Stomach (tissue), 9 donors: ENCODE data around the gene GJB4. TPM values are rescaled to one million over a fixed set of nuclear protein-coding genes. Genes with fewer than 3 reads are reported as not detected.
"Not testable (repeated sequence)": the region's sequence is repeated elsewhere in the genome, so short reads cannot be mapped to it uniquely, and the experiment has no call there.

ENCODE experiments used
- DNase-seq, 2 donors: peaks; one replicate each; pipeline versions ENCODE4 v3.0.0 to v3.0.0-alpha.2; 2013 to 2019
- H3K27ac ChIP-seq, 5 donors: fragments of 200-600 bp in 4 of 5; sonication (generic) in 4 of 5; one replicate each; pipeline ENCODE4 v1.5.1; 2013 to 2019; ENCODE audit warnings: mild to moderate bottlenecking in 1 of 5, moderate library complexity in 1 of 5
- H3K27me3 ChIP-seq, 3 donors: fragments of 200-600 bp; sonication (generic); one replicate each; pipeline ENCODE4 v1.5.1; 2017 to 2019; ENCODE audit warnings: mixed run types in 1 of 3
- H3K36me3 ChIP-seq, 4 donors: fragments of 200-600 bp; sonication (generic); 1 replicate in 3 of 4; 2 replicates in 1 of 4; pipeline ENCODE4 v1.5.1; 2016 to 2019
- H3K4me1 ChIP-seq, 4 donors: fragments of 200-600 bp; sonication (generic); one replicate each; pipeline ENCODE4 v1.5.1; 2016 to 2019
- H3K4me3 ChIP-seq, 4 donors: fragments of 200-600 bp; sonication (generic) in 3 of 4; one replicate each; pipeline ENCODE4 v1.5.1; 2016 to 2019; ENCODE audit warnings: mild to moderate bottlenecking in 1 of 4
- H3K9me3 ChIP-seq, 4 donors: fragments of 200-600 bp; sonication (generic); one replicate each; pipeline ENCODE4 v1.5.1; 2016 to 2019
- EP300 ChIP-seq: sonication (generic); formaldehyde crosslinking; IDR thresholded peaks from one replicate; pipeline ENCODE4 v1.6.1; 2017; ENCODE audit warnings: antibody characterized with exemption
- POLR2A ChIP-seq, 4 donors: fragments of 450-650 bp; IDR thresholded peaks; one replicate each; pipeline ENCODE4 v1.6.1; 2016; ENCODE audit warnings: antibody characterized with exemption in 4 of 4, control low read depth in 2 of 4, mild to moderate bottlenecking in 1 of 4, moderate library complexity in 1 of 4
- POLR2AphosphoS5 ChIP-seq, 3 donors: sonication (generic); formaldehyde crosslinking; IDR thresholded peaks; one replicate each; pipeline ENCODE4 v1.6.1; 2016; ENCODE audit warnings: antibody characterized with exemption in 3 of 3
- WGBS, 5 donors: extraction: QIAGEN DNeasy Blood & Tissue Kit in 3 of 5; methylation state at CpG; one replicate each; pipeline versions ENCODE4 v1.1.5 to v1.1.7; 2013 to 2018; 5-methylcytosine and 5-hydroxymethylcytosine counted together
- intact Hi-C: fragments of 100-400 bp; cut with DNase I; formaldehyde crosslinking; loops from one replicate; pipeline ENCODE4 v1.15.1; 2023; ENCODE audit warnings: low total_unique reads
- polyA plus RNA-seq, 3 donors: library from polyadenylated mRNA; stranded (reverse); fragments of 200-250 nt; gene quantifications; one replicate each; pipeline ENCODE4 v1.2.3, GENCODE V29; 2013
- total RNA-seq, 5 donors: library from RNA; depleted of rRNA; stranded (reverse); fragments of >200 nt; gene quantifications; one replicate each; pipeline versions ENCODE4 v1.1.0 to v1.2.3, GENCODE V29; 2014 to 2016
- TF ChIP-seq, protein P1 (sequence below), 7 experiments: fragments of 450-650 bp in 4 of 7; fragments of 200-600 bp in 3 of 7; sonication (generic) in 3 of 7; IDR thresholded peaks; one replicate each; pipeline ENCODE4 v1.5.1; 2016 to 2019; ENCODE audit warnings: antibody characterized with exemption in 7 of 7, control low read depth in 2 of 7, mild to moderate bottlenecking in 1 of 7
- donor health status: healthy with polysubstance abuse.
- donor health status: Bipolar disorder and iron deficiency.
- donor health status: healthy.

The GJB4 gene
- total and polyA plus RNA-seq, 8 donors, result 0.06 to 1.2 (median 0.18) TPM; not detected in 5

DNA sequence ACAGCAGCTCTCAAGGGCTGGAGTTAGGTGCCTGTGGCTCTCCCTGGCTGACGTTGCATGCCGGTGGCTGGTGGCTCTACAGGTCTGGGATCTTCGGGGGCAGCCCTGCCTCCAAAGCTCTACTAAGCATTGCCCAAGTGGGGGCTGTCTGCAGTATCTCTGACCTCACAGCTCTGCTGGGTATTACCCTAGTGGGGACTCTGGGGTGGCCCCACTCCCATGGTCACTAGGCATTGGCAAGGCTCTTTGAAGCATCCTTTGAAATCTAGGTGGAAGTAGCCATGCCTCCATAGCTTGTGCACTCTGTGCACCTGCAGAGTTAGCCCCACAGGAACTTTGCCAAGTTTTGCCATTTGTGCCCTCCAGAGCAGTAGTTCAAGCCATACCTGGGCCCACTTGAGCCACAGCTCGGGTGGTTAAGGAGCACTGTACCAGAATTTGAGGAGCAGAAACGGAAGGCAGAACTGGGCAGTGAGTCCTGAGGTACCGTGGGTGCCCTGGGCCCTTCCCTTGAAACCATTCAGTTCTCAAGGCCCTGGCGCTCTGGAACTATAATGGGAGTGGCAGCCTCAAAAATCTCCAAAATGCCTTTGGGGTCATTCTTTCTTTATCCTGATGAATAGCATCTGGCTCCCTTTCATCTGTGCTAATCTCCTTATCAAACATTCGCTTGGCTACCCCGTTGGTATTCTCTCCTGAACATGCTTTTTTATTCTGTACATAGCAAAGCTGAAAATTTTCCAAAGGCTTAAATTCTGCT is 48.7 kb downstream of the GJB4 start:
- H3K4me3 ChIP-seq, result no peak overlapping the region
- 76 to 82% (median 79%) methylated on average over 9 of the region's 9 CpGs for WGBS, 5 donors
- H3K9me3 ChIP-seq, result peaks cover 0 to 7% (median 0%) of the 10 kb centered on the region in 4 donors
- no peak for DNase-seq
- intact Hi-C loops, result no loop called here
- H3K4me1 ChIP-seq, result no peaks in the 10 kb centered on the region
- no peaks in the 10 kb centered on the region for H3K27me3 ChIP-seq
- TF ChIP-seq, protein P1, sequence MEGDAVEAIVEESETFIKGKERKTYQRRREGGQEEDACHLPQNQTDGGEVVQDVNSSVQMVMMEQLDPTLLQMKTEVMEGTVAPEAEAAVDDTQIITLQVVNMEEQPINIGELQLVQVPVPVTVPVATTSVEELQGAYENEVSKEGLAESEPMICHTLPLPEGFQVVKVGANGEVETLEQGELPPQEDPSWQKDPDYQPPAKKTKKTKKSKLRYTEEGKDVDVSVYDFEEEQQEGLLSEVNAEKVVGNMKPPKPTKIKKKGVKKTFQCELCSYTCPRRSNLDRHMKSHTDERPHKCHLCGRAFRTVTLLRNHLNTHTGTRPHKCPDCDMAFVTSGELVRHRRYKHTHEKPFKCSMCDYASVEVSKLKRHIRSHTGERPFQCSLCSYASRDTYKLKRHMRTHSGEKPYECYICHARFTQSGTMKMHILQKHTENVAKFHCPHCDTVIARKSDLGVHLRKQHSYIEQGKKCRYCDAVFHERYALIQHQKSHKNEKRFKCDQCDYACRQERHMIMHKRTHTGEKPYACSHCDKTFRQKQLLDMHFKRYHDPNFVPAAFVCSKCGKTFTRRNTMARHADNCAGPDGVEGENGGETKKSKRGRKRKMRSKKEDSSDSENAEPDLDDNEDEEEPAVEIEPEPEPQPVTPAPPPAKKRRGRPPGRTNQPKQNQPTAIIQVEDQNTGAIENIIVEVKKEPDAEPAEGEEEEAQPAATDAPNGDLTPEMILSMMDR (IDR thresholded peaks at IDR 0.05), result no peak
- TF ChIP-seq EP300 (no peak), POLR2A (IDR thresholded peaks at IDR 0.05) (no peak), POLR2AphosphoS5 (IDR thresholded peaks at IDR 0.05) (no peak)
- H3K27ac ChIP-seq, result no peak overlapping the region
- H3K36me3 ChIP-seq, result no peaks in the 10 kb centered on the region

DNA sequence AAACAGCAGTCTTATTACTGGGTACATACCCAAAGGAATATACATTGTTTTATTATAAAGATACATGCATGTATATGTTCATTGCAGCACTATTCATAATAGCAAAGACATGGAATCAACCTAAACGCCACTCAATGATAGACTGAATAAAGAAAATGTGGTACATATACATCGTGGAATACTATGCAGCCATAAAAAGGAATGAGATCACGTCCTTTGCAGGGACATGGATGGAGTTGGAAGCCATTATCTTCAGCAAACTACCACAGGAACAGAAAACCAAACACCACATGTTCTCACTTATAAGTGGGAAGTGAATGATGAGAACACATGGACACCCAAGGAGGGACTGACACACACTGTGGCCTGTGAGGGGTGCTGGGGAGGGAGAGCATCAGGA is 51.2 kb downstream of the GJB4 start:
- DNase-seq, H3K4me3 ChIP-seq, H3K9me3 ChIP-seq, H3K4me1 ChIP-seq, H3K27me3 ChIP-seq, H3K36me3 ChIP-seq, intact Hi-C loops, H3K27ac ChIP-seq: not testable (repeated sequence)
- 92 to 97% (median 94%) methylated on average over 3 of the region's 3 CpGs for WGBS, 5 donors

Other genes with a start within 250 kb of the GJB4 start
- gene GJB5, start 4.7 kb upstream of the GJB4 start, total RNA-seq, result under 1 TPM in 1 of 5 donors, not detected in 4; 0.37 TPM
- gene GJB5, start 4.7 kb upstream of the GJB4 start, polyA plus RNA-seq, result 10 to 100 TPM in 1 of 3 donors, not detected in 2; 23.9 TPM
- 1 to 10 TPM in 3 of 5 donors, under 1 TPM in 1, not detected in 1; 0.58 to 2.8 (median 1.8) TPM for gene GJB3, start 21.5 kb downstream of the GJB4 start, total RNA-seq
- gene GJB3, start 21.5 kb downstream of the GJB4 start, polyA plus RNA-seq, result 10 to 100 TPM in 1 of 3 donors, 1 to 10 TPM in 2; 1.8 to 32.3 (median 3.1) TPM
- gene GJA4, start 33.3 kb downstream of the GJB4 start, total RNA-seq, result 1 to 10 TPM in 3 of 5 donors, not detected in 2; 1.7 to 4.8 (median 2.3) TPM
- 1 to 10 TPM; 2.2 to 2.9 (median 2.6) TPM for gene GJA4, start 33.3 kb downstream of the GJB4 start, polyA plus RNA-seq
- gene SMIM12, start 100.0 kb downstream of the GJB4 start, total RNA-seq, result 10 to 100 TPM in 3 of 5 donors, 1 to 10 TPM in 1, under 1 TPM in 1; 0.58 to 22.8 (median 12.5) TPM
- gene SMIM12, start 100.0 kb downstream of the GJB4 start, polyA plus RNA-seq, result 10 to 100 TPM; 22.9 to 28.9 (median 26.4) TPM
- gene DLGAP3, start 169.9 kb downstream of the GJB4 start, total RNA-seq, result under 1 TPM in 2 of 5 donors, not detected in 3; 0.18 to 0.29 TPM
- gene DLGAP3, start 169.9 kb downstream of the GJB4 start, polyA plus RNA-seq, result under 1 TPM; 0.15 to 0.25 (median 0.15) TPM
- gene TMEM35B, start 225.6 kb downstream of the GJB4 start, total RNA-seq, result 100 to 1,000 TPM in 1 of 5 donors, 10 to 100 TPM in 3, 1 to 10 TPM in 1; 2.0 to 131 (median 17.6) TPM
- 10 to 100 TPM; 12.5 to 31.1 (median 15.1) TPM for gene TMEM35B, start 225.6 kb downstream of the GJB4 start, polyA plus RNA-seq